GM21447 (cell line): Measurements from ENCODE around the gene TUBB8B.
"Not testable (repeated sequence)": the region's sequence is repeated elsewhere in the genome, so short reads cannot be mapped to it uniquely, and the experiment has no call there.

Experiments used
- ATAC-seq: cut with Tn5 transposase; IDR thresholded peaks from one replicate; pipeline ENCODE4 v1.9.1; 2021; ENCODE audit not compliant: unreplicated experiment

The TUBB8B gene

GRCh38 chr18:49176-49665 lies at the start of gene TUBB8B:
Gene TUBB8B, minus strand, starts transcription at chr18:49615. Its CDS starts 58 bp downstream, at chr18:49557.
- ATAC-seq = not testable (repeated sequence)

GRCh38 chr18:97252-97914 lies 48.0 kb upstream of the TUBB8B start:
- peak; percentile 94 for ATAC-seq

GRCh38 chr18:96767-97131 lies 47.3 kb upstream of the TUBB8B start:
- ATAC-seq = not testable (repeated sequence)

- not testable (repeated sequence) for ATAC-seq
Measured at GRCh38 chr18:96101-96766, 46.8 kb upstream of the TUBB8B start.

DNA sequence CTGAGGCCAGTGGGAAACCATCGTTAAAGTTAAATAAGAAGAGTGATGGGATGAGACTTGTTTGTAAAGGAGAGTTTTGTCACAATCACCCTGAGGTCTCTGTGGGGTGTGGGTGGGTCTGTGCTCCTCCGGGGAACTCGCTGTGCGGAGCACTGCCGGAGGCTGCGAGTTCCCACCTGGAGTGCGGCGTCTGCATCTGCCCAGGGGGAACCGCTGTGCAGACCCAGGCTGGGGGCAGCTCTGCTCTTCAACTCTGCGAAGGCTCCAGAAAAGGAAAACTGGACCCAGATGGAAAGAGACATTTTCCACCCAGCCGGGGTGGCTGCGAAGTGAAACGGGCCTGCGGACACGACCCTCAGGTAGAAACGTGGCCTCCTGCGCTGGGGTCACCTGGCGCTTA lies 46.2 kb upstream of the TUBB8B start:
- ATAC-seq = not testable (repeated sequence)

DNA sequence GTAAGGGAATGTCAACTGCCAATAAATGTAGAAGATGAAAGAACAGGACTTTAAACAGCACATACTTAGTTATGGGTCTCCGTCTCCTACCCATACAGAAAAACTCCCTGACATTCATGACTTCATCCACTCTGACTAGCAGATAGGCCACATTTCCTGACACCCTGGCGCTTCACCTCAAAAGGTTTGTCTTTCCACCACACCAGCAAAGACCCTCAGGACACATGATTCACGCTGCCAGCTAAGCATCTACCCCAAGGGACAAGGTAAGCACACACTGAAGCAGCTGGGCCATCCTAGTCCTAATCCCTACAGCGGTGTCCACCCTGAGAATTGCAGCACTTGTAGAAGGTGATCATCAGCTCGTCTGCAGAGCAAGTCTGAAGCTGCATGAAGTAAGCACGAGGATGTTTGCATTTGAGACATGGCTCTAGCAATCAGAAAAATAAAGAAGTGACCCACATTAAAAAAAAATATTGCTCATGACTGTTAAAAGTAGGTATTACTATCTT lies 44.5 kb upstream of the TUBB8B start:
- ATAC-seq = not testable (repeated sequence)

DNA sequence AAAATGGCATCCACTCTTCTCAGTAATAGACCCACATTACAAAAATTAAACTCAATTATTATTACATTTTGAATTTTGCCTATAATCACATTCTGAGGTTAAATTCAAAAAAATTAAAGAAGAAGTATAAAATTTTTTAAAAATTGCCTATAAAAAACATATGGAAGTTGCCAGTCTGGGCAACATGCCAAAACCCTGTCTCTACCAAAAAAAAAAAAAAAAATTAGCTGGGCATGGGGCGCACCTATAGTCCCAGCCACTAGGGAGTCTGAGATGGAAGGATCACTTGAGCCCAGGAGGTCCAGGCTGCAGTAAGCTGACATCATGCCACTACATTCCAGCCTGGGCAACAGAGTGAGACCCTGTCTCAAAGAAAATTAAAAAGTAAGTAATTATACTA lies 42.1 kb upstream of the TUBB8B start:
- ATAC-seq = not testable (repeated sequence)

GRCh38 chr18:90396-91193 lies 41.2 kb upstream of the TUBB8B start:
- not testable (repeated sequence) for ATAC-seq

DNA sequence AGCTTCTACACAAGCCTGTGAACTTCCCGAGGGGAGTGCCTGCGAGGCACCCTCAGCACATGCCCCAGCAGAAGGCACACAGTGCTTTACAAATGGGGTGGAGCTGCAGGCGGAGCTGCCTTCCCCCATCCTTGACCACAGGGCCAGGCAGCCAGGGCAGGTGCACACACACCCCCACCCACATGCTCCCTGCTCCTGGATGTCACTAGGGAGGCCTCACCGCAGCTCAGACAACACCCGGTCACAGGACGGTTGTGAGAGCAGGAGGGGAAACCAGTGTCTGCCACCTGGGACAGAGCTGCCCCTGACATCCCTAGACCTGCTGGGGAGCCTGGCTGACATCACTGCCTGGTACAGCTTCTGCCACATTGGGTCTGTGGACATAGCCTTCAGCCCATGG lies 39.7 kb upstream of the TUBB8B start:
- ATAC-seq = not testable (repeated sequence)

GRCh38 chr18:84801-85200 lies 35.4 kb upstream of the TUBB8B start:
- not testable (repeated sequence) for ATAC-seq

DNA sequence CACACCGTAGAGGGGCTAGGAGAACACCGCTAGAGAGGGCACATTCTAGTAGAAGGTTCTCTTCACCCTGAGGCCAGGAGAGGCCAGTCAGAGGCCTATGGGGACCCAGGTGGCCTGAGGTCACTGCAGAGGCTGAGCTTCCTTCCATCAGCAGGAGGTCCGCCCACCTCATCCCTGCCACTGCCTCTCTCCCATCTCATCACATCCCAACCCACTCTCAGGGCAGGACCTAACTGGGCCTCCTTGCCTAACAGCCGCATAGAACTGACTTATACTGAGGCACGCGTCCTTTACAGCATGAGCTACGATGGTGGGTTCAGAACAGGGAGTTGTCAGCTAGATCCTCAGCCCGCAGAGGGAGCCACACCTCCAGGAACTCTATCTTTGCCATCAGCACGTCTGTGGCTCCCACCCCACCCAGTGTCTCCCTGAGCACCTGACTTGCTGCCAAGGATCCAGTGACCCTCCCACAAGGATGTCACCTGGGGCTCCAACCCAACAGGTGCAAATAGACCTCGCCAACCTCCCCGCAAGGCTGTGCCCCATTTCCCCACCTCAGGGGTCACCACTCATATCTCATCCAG lies 33.3 kb upstream of the TUBB8B start:
- ATAC-seq = not testable (repeated sequence)

DNA sequence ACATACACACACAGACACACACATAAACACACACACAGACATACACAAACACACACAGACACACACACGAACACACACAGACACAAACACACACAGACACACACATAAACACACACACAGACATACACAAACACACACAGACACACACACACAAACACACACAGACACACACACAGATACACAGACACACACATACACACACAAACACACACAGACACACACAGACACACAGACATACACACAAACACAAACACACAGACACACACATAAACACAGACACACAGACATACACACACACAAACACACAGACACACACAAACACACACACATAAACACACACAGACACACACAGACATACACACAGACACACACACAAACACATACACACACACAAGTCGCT lies 31.5 kb upstream of the TUBB8B start:
- ATAC-seq = not testable (repeated sequence)

GRCh38 chr18:80202-80601 lies 30.8 kb upstream of the TUBB8B start:
- not testable (repeated sequence) for ATAC-seq

GRCh38 chr18:75525-76160 lies 26.2 kb upstream of the TUBB8B start:
- not testable (repeated sequence) for ATAC-seq

DNA sequence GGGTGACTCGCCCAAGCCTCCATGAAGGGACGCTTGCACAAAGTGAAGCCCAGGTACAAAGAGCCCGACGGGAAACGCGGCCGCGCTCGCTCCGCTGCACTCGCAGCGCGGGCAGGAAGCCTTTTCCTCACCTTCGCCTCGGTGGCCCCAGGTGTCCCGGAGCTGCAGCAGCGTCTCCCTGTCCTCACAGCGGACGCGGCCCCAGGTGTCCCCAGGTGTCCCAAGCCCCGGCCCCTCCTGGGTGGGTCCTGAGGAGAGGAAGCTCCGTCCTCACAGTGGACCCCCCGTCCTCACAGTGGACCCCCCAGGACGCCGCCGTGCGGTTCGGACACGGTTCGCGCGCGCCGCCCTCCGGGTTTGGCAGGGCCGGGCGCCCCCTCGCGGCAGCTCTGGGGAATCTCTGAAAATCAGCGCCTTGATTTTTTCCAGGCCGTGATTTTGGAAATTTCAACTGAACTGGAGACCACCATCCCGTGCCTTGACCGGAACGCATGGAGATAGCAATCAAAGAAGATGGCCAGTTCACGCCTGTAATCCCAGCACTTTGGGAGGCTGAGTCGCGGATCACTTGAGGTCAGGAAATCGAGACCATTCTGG lies 23.9 kb upstream of the TUBB8B start:
- not testable (repeated sequence) for ATAC-seq

- not testable (repeated sequence) for ATAC-seq
Measured at GRCh38 chr18:67701-68100, 18.3 kb upstream of the TUBB8B start.

- ATAC-seq = not testable (repeated sequence)
Measured at GRCh38 chr18:64279-64678, 14.9 kb upstream of the TUBB8B start.

- ATAC-seq = not testable (repeated sequence)
Measured at GRCh38 chr18:63656-64055, 14.2 kb upstream of the TUBB8B start.

DNA sequence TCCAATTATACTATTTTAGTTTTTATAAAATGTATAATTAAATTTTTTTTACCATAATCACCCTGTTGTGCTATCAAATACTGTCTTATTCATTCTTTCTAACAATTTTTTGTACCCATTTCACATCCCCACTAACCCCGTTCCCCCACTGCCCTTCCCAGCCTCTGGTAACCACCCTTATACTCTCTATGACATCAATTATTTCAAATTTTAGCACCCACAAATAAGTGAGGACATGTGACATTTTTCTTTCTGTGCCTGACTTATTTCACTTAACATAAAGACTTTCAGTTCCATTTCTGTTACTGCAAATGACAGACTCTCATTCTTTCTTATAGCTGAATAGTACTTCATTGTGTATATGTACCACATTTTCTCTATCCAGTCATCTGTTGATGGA lies 5.0 kb upstream of the TUBB8B start:
- ATAC-seq = not testable (repeated sequence)

DNA sequence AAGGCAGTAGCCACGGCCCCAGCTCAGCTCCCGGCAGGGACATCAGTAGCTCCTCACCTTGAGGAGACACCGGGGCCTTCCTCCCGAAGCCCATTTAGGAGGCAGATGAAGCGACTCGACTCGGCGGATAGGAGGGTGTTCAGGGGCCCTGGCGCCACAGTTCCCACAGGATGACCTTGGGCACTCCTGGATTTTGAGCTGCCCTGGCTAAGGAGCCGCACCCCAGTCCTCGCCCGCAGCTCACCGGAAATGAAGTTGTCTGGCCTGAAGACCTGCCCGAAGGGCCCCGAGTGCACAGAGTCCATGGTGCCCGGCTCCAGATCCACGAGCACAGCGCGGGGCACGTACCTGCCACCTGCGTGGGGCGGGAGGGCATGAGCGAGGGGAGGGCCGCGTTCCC lies 719 bp downstream of the TUBB8B start:
- not testable (repeated sequence) for ATAC-seq
